HG02981 (cell line): ENCODE data around the gene NF2.
"Not testable (repeated sequence)": the region's sequence is repeated elsewhere in the genome, so short reads cannot be mapped to it uniquely, and the experiment has no call there.

ENCODE experiments used
- ATAC-seq: cut with Tn5 transposase; IDR thresholded peaks from one replicate; pipeline ENCODE4 v1.9.1; 2021; ENCODE audit warnings: mild to moderate bottlenecking, moderate library complexity; ENCODE audit not compliant: unreplicated experiment

NF2 gene

DNA sequence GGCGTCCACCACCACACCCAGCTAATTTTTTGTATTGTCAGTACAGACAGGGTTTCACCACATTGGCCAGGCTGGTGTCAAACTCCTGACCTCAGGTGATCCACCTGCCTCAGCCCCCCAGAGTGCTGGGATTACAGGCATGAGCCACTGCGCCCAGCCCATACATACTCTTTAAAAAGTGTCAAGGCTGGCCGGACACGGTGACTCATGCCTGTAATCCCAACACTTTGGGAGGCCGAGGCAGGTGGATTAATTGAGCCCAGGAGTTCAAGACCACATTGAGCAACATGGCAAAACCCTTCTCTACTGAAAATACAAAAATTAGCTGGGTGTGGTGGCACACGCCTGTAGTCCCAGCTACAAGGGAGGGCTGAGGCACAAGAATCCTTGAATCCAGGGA lies 9.0 kb upstream of the NF2 start:
- not testable (repeated sequence) for ATAC-seq

DNA sequence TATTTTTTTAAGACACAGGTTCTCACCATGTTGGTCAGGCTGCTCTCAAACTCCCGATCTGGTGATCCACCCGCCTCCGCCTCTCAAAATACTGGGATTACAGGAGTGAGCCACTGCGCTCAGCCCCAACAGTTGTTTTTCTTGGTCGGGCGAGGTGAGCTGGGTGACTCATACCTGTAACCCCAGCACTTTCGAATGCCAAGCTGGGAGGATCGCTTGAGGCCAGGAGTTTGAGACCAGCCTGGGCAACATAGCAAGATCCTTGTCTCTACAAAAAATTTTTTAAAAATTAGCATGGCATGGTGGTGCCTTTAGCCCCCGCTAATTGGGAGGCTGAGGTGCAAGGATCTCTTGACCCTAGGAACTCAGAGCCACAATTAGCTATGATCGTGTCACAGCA lies 7.0 kb upstream of the NF2 start:
- no peak for ATAC-seq

DNA sequence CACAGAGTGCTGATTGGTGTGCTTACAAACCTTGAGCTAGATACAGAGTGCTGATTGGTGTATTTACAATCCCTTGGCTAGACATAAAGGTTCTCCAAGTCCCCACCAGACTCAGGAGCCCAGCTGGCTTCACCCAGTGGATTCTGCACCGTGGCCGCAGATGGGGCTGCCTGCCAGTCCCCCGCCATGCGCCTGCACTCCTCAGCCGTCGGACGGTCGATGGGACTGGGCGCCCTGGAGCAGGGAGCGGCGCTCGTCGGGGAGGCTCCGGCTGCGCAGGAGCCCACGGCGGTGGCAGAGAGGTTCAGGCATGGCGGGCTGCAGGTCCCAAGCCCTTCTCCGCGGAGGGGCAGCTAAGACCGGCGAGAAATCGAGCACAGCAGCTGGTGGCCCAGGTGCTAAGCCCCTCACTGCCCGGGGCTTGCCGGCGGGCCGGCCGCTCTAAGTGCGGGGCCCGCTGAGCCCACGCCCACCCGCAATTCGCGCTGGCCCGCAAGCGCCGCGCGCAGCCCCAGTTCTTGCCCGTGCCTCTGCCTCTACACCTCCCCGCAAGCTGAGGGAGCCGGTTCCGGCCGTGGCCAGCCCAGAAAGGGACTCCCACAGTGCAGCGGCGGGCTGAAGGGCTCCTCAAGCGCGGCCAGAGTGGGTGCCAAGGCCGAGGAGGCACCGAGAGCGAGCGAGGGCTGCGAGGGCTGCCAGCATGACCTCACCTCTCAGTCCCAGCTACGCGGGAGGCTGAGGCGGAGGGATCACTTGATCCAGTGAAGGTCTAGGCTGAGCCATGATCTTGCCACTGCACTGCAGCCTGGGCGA lies 5.4 kb upstream of the NF2 start:
- ATAC-seq = not testable (repeated sequence)

DNA sequence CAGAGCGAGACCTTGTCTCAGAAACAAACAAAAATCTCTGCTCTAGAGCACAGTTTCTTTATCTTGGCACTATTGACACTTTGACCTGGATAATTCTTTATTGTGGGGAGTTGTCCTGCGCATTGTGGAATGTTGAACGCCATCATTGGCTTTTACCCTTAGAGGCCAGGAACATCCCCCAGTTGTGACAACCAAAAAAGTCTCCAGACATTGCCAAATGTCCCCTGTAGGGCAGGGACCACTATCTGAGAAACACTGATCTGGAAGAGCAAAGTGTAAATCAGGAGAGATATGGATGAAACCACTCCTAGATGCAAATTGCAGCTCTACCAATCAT lies 4.8 kb upstream of the NF2 start:
- no peak for ATAC-seq

DNA sequence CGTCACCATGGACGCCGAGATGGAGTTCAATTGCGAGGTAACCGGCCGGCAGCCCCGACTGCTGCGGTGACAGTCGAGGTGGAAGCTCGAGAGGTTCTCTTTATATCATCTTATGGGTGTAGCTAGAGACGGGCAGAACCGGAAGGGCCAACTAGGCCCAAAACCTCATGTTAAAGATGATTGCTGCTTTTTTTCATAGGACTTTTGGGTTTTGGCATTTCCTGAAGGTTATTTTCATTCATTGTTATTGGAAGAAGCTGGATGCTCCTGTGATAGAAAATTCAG lies 585 bp downstream of the NF2 start:
- no peak for ATAC-seq

DNA sequence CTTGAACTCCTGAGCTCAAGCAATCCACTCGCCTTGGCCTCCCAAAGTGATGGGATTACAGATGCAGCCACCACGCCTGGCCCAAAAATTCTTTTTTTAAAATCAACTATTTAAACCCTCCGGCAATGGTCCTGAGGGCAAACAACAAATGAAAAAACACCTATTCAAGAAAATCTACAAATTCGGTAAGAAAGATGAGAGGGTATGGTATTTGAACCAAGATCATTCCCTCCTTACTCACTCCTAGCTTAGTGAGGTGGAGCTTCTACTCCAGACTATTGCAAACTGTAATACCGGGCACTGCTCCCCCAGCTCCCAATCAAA lies 2.1 kb downstream of the NF2 start:
- ATAC-seq = no peak

DNA sequence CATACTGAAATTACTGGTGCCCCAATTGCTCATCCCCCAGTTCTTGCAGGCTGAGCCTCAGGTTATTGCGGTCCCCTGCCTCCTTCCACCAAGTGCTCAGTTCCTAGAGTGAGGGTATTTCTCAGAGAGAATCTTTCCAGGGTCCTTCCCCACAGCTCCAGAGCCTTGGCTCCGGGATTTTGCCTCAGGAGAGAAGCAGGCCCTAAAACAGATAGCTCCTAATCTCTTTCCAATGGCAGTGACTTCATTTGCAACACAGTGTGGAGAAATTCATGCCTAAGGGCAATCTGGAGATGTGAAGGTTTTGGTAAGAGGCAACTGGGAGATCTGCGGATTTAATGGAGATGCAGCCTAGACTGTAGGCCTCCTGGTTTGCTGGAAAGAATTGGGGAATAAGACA lies 2.9 kb downstream of the NF2 start:
- ATAC-seq = no peak

DNA sequence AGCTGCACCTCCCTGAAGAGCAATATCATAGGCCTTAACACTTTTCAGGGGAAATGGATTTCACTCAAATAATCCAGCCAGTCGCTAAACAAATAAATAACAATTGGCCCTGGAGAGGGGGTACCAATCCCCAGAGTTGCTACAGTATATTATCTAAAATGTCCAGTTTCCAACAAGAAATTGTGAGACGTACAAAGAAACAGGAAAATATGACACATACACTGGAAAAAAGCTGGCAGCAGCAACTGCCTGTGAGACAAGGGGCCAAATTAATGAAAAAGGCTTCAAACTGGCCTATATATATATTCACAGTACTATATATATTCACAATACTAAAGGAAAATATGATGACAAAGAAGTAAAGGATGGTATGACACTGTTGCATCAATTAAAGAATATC lies 4.0 kb downstream of the NF2 start:
- no peak for ATAC-seq

DNA sequence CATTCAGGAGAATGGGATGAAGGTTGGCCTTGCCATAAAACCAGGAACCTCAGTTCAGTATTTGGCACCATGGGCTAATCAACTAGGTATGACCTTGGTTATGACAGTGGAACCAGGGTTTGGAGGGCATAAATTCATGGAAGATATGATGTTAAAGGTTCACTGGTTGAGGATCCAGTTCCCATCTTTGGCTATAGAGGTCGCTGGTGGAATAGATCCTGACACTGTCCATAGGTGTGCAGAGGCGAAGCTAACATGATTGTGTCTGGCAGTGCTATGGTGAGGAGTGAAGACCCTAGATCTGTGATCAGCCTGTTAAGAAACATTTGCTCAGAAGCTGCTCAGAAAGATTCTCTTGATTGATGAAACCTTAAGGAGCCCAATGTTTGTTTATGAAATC lies 5.7 kb downstream of the NF2 start:
- no peak for ATAC-seq

DNA sequence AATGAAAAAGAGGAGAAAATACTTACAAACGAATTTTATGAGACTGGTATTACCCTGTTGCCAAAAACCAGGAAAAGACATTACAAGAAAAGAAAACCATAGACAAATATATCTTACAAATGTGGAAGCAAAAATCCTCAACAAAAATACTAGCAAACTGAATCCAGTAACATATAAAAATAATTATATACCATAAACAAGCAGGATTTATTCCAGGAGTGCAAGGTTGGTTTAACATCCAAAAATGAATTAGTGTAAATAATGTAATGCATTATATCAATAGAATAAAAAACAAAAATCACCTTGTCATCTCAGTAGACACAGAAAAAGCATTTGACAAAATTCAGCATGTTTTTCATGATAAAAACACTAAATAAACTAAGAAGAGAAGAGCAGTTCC lies 7.3 kb downstream of the NF2 start:
- ATAC-seq = no peak

DNA sequence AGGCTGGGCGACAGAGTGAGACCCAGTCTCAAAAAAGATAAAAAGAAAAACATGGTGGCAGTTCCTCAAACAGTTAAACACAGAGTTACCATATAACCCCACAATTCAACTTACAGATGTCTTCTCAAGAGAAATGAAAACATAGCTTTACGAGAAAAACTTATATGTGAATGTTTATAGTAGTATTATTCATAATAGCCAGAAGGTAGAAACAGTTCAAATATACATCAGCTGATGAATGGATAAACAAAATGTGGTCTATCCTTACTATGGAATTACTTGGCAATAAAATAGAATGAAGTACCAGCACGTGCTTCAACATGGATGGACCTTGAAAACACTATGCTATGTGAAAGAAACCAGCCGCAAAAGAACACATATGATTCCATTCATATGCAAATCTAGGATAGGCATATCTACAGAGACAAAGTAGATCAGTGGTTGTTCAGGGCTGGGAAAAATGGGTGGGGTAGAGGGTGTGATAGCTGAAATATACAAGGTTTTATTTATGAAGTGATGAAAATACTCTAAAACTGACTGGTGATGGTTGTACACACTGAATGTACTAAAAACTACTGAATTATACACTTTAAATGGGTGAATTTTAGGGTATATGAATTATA lies 12.4 kb downstream of the NF2 start:
- no peak for ATAC-seq

DNA sequence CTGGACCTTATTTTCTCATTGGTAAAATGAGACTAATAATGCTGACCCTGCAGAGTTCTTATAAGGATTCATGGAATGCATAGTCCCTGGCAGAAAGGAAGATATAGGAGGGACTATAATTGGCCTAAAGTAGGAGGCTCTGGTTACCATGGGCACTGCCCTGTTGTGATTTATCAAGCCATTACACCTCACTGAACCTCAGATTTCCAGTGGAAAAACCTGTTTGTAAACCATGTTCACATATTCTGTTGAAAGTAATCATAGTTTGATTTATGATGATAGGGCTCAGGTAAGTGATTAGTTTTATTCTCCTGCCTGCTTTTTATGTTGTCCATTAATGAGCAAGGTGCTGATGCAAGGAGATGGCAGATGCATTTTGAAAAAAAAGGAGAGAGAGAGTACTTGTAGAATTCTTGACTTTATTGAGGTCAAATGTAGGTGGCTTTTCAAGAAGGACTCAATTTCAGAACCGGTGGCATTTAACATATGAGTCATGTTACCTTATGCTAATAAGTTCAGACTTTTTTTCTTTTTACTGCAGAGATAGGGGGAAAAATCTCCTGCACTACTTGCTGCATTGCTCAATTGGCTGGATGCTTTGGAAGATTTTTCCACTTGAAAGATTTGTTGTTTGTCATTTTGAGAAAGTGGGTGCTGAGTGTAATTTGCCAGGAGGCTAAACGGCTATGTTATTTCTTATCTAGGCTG lies 14.6 kb downstream of the NF2 start:
- no peak for ATAC-seq

DNA sequence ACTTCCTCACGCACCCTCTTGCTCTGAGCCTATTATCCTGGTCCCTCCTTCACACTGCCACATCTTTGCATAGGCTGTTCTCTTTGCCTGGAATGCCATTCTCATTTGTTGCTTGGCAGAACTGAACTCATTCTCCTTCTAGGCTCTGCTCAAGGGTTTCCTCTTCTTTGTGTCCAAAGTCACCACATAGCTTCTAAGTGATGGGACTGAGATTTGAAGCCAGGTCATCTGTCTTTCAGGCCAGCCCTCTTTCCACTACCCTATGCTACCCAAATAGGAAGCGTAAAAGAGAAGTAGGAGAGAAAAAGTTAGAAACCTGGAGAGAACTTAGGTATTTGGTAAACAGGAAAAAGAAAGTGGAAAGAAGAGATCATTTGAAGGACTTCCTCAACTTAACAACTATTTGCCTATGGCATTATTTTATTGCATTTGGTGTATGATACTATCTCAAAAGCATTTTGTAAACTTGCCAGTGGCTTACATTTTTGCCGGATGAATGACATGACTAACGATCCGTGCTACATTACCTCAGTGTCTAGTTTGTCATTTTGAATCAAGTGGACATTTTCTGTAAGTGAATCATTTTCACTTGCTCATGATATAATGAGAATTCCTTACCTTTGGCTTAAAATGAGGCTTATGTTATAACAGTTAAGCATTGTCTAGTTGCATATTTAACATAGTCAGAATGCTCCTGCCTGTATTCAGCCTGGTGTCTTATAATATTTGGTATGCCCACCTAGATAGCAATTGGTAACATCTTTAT lies 18.5 kb downstream of the NF2 start:
- no peak for ATAC-seq

DNA sequence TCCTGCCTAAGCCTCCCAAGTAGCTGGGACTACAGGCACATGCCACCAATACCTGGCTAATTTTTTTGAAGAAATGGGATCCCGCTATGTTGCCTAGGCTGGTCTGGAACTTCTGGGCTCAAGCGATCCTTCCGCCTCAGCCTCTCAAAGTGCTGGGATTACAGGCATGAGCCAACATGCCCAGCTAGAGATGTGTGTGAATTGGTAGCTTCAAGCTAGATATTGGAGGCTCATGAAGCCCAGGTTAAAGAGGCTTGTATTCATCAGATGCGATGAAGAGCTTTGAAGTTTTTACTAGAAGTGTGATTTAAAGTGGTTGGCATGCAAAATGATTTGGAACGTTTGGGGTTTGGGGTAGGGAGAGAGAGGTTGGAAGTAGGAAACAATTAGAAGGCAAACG lies 19.6 kb downstream of the NF2 start:
- no peak for ATAC-seq

DNA sequence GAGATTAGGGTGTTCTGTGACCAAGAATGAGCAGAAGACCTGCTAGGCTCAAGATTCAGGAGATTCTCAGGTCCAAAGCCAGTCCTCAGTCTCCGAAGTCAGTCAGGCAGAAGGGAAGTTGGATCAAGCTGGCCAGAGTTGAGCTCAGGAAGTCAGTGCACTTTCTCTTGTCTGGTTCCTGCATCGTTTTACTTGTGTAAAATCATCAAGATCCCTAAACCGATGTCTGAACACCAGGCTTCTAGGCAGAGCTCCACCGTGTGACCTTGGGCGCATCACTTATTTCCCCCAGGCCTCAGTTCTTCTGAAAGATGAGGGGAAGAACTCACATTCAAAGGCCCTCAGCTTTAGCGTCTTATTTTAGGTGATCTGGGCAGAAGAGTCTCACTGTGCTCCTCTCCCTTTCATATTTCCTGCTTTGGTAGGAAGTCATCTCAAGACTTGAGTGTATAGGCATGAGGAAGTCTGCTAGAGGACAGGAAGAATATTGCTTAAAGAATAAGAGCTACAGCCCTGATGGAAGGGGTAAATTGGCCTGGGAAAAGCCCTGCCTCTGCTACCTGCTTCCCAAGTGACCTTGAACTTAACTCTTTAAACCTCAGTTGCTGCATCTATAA lies 20.2 kb downstream of the NF2 start:
- no peak for ATAC-seq

DNA sequence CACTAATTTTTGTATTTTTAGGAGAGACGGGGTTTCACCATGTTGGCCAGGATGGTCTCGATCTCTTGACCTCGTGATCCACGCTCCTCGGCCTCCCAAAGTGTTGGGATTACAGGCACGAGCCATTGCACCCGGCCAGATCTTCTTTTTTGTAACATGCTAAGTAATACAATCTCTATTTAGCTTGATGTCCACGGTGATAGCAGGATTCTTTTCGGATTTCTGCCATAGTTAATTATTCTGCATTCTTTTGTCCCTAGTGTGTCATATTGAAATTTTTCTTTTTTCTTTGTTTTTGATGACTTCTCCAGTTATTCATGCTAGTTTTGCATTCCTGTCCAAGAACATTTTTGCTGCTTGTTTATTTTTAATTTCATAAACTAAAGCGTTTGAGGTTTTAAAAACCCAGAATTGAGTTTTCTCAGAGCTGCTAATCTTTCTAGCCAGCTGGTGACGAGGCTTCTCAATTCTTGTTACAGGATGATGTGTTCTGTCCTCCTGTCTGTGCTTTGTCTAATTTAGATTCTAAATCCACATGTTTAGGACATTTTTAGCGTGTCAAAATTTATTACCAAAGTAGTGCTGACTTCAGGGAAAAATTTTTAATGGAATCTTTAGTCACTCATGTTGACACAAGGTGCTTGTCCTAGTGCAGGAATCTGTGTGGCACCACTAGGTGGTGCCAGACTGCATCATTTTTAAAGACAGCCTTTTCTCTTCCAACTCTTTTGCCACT lies 21.8 kb downstream of the NF2 start:
- no peak for ATAC-seq

DNA sequence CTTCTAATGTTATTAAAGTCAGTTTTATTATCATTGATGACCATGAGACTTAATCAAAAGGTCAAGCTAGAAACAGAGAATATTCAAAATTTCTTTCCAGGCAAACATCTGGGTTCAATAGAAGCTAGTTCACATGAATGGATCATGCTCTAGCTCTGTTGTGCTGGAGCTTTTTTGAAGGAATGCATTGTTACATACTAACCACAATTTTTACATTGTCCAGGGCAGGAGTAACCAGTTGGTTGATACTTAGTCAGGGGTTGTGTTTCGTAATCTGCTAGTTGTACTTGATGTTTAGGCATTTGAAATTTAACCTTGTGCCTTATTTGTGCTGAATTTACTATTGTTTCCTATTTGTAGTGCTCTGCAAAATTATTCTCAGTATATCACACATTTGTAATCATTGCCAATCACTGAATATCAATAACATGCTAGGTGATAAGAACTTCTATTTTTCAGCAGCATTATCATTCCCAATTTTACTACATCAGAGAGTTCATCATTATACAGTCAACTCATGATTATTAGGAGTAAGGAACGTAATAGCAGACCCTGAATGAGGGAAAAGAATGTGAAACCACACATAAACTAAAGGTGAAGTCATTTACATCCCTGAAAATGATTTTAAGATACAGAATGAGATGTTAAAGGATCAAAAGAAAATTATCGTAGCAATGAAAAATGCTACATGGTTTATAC lies 23.2 kb downstream of the NF2 start:
- no peak for ATAC-seq

DNA sequence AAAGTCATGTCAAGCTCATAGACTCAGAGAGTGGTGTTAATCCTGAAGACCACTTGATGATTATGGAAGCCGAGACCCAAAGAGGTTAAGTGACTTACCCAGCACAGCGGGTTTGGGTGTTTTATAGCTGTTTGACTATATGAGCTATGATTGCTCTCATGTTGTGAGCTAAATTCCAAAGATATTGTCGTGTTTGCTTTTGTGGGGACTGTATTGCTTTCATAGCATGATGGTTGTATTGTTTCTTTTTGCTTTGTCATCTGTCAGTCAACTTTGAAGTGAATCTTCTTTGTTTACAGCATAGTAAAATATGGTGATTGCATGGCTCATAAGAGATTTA lies 23.7 kb downstream of the NF2 start:
- no peak for ATAC-seq

DNA sequence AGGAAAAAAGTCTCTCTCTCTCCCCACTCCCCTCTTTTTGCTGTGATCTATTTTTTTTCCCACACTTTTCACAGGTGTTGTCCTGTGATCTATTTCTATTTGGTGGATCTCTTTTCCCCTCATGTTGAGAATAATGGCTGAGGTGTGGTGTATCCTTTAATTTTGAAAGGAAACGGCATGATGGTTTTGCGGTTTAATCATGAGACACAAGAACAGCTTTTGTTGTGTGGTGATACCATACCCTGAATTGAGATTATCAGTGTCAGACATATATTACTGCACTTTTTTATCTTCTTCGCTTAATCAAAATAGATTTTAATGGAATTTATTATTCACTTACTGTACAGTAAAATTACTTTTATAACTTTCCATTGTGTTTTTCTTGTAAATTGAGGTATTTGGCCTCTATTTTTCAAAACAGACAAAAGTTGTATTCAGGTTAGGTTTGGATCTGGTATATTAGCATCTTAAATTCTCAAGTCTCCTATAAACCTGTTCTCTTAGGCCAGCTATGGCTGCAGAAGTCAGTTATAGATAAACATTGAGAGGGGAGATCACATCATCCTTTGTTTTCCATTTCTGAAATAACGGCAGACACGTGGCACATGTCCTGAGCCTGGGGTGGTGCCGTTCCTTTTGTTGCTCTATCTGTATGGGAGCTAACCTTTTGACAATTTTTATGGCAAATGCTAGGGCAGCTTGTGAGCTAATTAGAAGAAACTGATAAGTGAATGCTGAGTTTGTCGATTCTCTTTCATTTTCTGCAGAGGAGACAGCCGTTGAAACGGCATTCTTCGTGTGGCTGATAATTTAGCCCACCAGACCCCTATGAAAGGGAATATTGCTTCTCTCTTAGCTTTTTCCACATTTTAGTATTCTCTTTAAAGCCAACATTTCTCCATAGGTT lies 25.8 kb downstream of the NF2 start:
- ATAC-seq = no peak
